IMR-90 (cell line): Measurements from ENCODE around the gene SLC5A2. TPM values are rescaled to one million over a fixed set of nuclear protein-coding genes. Genes with fewer than 3 reads are reported as not detected.
"Not testable (repeated sequence)": the region's sequence is repeated elsewhere in the genome, so short reads cannot be mapped to it uniquely, and the experiment has no call there.

Source experiments
- ATAC-seq: fragments of 200-7000 bp; cut with Tn5 transposase; 2 replicates; pipeline ENCODE4 v1.9.1; 2020; ENCODE audit warnings: low read depth, mild to moderate bottlenecking, moderate library complexity
- BruUV-seq: library from RNA; stranded (reverse); fragments of 400-500 nt; replicated peaks from 2 replicates; lab custom pipeline; 2021; lab: Mats Ljungman, UMichigan
- CTCF ChIA-PET: fragments of 300-600 bp; formaldehyde crosslinking; extraction: SDS; loops from one replicate; lab custom pipeline; 2021; ENCODE audit warnings: antibody characterized with exemption; lab: Yijun Ruan, JAX
- POLR2A ChIA-PET: fragments of 300-600 bp; sonication (Branson Sonifier 250); formaldehyde crosslinking; loops from one replicate; lab custom pipeline; 2022; ENCODE audit warnings: antibody characterized with exemption; ENCODE audit not compliant: unreplicated experiment; lab: Charles Lee
- DNase-seq: peaks from one replicate; pipeline ENCODE4 v3.0.0; 2013
- H2AFZ ChIP-seq: replicated peaks from 2 replicates; pipeline ENCODE3; 2013; ENCODE audit warnings: low read length, mild to moderate bottlenecking; ENCODE audit not compliant: poor library complexity
- H2AK5ac ChIP-seq: 2 replicates; pipeline ENCODE4 v1.6.1; 2013; ENCODE audit warnings: low read depth, low read length, inconsistent platforms
- H2AK9ac ChIP-seq: replicated peaks from 2 replicates; pipeline ENCODE3; 2013; ENCODE audit warnings: mild to moderate bottlenecking, low read depth, low read length, moderate library complexity; ENCODE audit not compliant: poor library complexity
- H2BK120ac ChIP-seq: 2 replicates; pipeline ENCODE4 v1.6.1; 2013; ENCODE audit warnings: low read depth, low read length, inconsistent platforms
- H2BK15ac ChIP-seq: 3 replicates; pipeline ENCODE4 v1.6.1; 2013; ENCODE audit warnings: low read depth, low read length, inconsistent platforms
- H2BK20ac ChIP-seq: 2 replicates; pipeline ENCODE4 v1.6.1; 2013; ENCODE audit warnings: low read depth, mild to moderate bottlenecking, inconsistent platforms, low read length, moderate library complexity
- H2BK5ac ChIP-seq: 2 replicates; pipeline ENCODE4 v1.6.1; 2013; ENCODE audit warnings: mild to moderate bottlenecking, low read depth, low read length, inconsistent platforms; ENCODE audit not compliant: poor library complexity, severe bottlenecking
- H3K14ac ChIP-seq: replicated peaks from 2 replicates; pipeline ENCODE4 v1.6.1; 2013; ENCODE audit warnings: low read depth, low read length, inconsistent platforms
- H3K18ac ChIP-seq: 2 replicates; pipeline ENCODE4 v1.6.1; 2013; ENCODE audit warnings: low read depth, low read length, control low read depth
- H3K23ac ChIP-seq: 2 replicates; pipeline ENCODE4 v1.6.1; 2013; ENCODE audit warnings: low read depth, low read length, inconsistent platforms
- H3K27ac ChIP-seq: 2 replicates; pipeline ENCODE4 v1.5.1; 2013; ENCODE audit warnings: mild to moderate bottlenecking, control low read depth, low read length; ENCODE audit not compliant: insufficient read depth
- H3K27me3 ChIP-seq: 2 replicates; pipeline ENCODE4 v1.6.1; 2013; ENCODE audit warnings: low read length; ENCODE audit not compliant: control insufficient read depth, insufficient read depth
- H3K36me3 ChIP-seq: 2 replicates; pipeline ENCODE4 v1.6.1; 2013; ENCODE audit warnings: low read length, mixed read lengths; ENCODE audit not compliant: control insufficient read depth, insufficient read depth
- H3K4ac ChIP-seq: 2 replicates; pipeline ENCODE4 v1.6.1; 2013; ENCODE audit warnings: low read depth, low read length, inconsistent platforms
- H3K4me1 ChIP-seq: 2 replicates; pipeline ENCODE4 v1.6.1; 2013; ENCODE audit warnings: low read length, mixed read lengths; ENCODE audit not compliant: control insufficient read depth, insufficient read depth
- H3K4me2 ChIP-seq: 2 replicates; pipeline ENCODE4 v1.6.1; 2013; ENCODE audit warnings: low read depth, mild to moderate bottlenecking, control low read depth, low read length, moderate library complexity
- H3K4me3 ChIP-seq: 2 replicates; pipeline ENCODE4 v1.5.1; 2013; ENCODE audit warnings: low read depth, mild to moderate bottlenecking, control low read depth, low read length, moderate library complexity; ENCODE audit not compliant: insufficient read depth
- H3K56ac ChIP-seq: 2 replicates; pipeline ENCODE4 v1.6.1; 2013; ENCODE audit warnings: low read length, inconsistent platforms; ENCODE audit not compliant: insufficient read depth; ENCODE audit errors: extremely low read depth
- H3K79me1 ChIP-seq, 2 experiments: 2 replicates each; pipeline ENCODE4 v1.6.1; 2013; ENCODE audit warnings: low read length in 2 of 2, inconsistent platforms in 1 of 2, low read depth in 1 of 2
- H3K9ac ChIP-seq: 2 replicates; pipeline ENCODE4 v1.6.1; 2013; ENCODE audit warnings: low read depth, low read length, control low read depth
- H3K9me1 ChIP-seq: 2 replicates; pipeline ENCODE4 v1.6.1; 2013; ENCODE audit warnings: low read length, inconsistent platforms; ENCODE audit not compliant: insufficient read depth
- H3K9me3 ChIP-seq: 2 replicates; pipeline ENCODE4 v1.6.1; 2013; ENCODE audit warnings: low read length; ENCODE audit not compliant: control insufficient read depth, insufficient read depth
- H4K20me1 ChIP-seq: 2 replicates; pipeline ENCODE4 v1.6.1; 2013; ENCODE audit warnings: low read length, inconsistent platforms; ENCODE audit not compliant: insufficient read depth
- H4K5ac ChIP-seq: 2 replicates; pipeline ENCODE4 v1.6.1; 2013; ENCODE audit warnings: mild to moderate bottlenecking, low read depth, low read length, control low read depth
- H4K8ac ChIP-seq, 2 experiments: 2 replicates each; pipeline ENCODE4 v1.6.1; 2013; ENCODE audit warnings: low read depth in 2 of 2, low read length in 2 of 2, control low read depth in 1 of 2, inconsistent platforms in 1 of 2
- H4K91ac ChIP-seq: 2 replicates; pipeline ENCODE4 v1.6.1; 2013; ENCODE audit warnings: low read depth, low read length, inconsistent platforms; ENCODE audit not compliant: insufficient read depth
- WGBS, 2 experiments: methylation state at CpG; one replicate each; pipeline versions ENCODE4 v1.1.5 to v1.1.7; 2013; ENCODE audit warnings: missing lambda C conversion rate in 2 of 2; ENCODE audit not compliant: insufficient read length in 1 of 2; ENCODE audit errors: extremely low coverage in 2 of 2; 5-methylcytosine and 5-hydroxymethylcytosine counted together
- dilution Hi-C: fragments of 300-500 bp; cut with HindIII; formaldehyde crosslinking; loops from one replicate; pipeline ENCODE4 v1.14.3; 2018; ENCODE audit warnings: low sequenced_read_pairs; ENCODE audit not compliant: unreplicated experiment
- in situ Hi-C: fragments of 300-500 bp; cut with MboI; formaldehyde crosslinking; loops from 3 replicates; pipeline ENCODE4 v1.14.3; 2019; ENCODE audit warnings: low sequenced_read_pairs, inconsistent platforms, mixed read lengths
- intact Hi-C: fragments of 100-400 bp; cut with micrococcal nuclease; formaldehyde crosslinking; loops from 2 replicates; pipeline ENCODE4 v1.10.0; 2022
- polyA plus RNA-seq, 3 experiments: library from polyadenylated mRNA; depleted of rRNA; stranded (reverse); fragments of >200 nt; gene quantifications; 2 replicates each; pipeline ENCODE4 v1.2.3, GENCODE V29; 2012; ENCODE audit warnings: low replicate concordance in 1 of 3
- total RNA-seq: library from RNA; depleted of rRNA; stranded (reverse); fragments of >200 nt; gene quantifications from 2 replicates; pipeline ENCODE4 v1.2.3, GENCODE V29; 2012

Gene SLC5A2
- total and polyA plus RNA-seq, 2 of the 4 experiments (the other 2 are of a cell fraction) = not detected

DNA sequence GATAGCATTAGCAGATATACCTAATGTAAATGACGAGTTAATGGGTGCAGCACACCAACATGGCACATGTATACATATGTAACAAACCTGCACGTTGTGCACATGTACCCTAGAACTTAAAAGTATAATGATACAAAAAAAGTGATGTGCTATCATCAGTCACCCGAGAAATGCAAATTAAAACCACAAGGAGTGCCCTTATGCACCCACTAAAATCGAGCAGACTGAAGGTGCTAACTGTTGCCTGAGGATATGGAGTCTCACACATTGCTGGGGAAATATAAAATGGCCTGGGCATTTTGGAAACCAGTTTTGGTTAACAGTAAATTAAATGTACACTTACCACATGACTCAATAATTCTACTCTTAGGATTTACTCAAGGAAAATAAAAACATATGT, 43.9 kb upstream of the SLC5A2 start:
- H2BK20ac ChIP-seq, H2BK120ac ChIP-seq, H2AK5ac ChIP-seq, H3K9me1 ChIP-seq, dilution Hi-C loops, ATAC-seq, in situ Hi-C loops, H4K8ac ChIP-seq, H3K14ac ChIP-seq, POLR2A ChIA-PET, CTCF ChIA-PET, H2BK5ac ChIP-seq, H3K4me2 ChIP-seq, H3K79me1 ChIP-seq, H3K4me1 ChIP-seq, H3K36me3 ChIP-seq, H3K27me3 ChIP-seq, intact Hi-C loops, H2BK15ac ChIP-seq, H3K56ac ChIP-seq, DNase-seq, H3K4me3 ChIP-seq, BruUV-seq, H3K9me3 ChIP-seq, H4K5ac ChIP-seq, H3K27ac ChIP-seq, H3K4ac ChIP-seq, H2AK9ac ChIP-seq, H3K9ac ChIP-seq, H4K91ac ChIP-seq, H3K18ac ChIP-seq, H3K23ac ChIP-seq, H4K20me1 ChIP-seq, H2AFZ ChIP-seq: not testable (repeated sequence)
- no CpG with 5 or more reads among the region's 4 CpGs for WGBS, 2 experiments
